A172 (cell line): ENCODE measurements around the gene RSPRY1. TPM values are rescaled to one million over a fixed set of nuclear protein-coding genes. Genes with fewer than 3 reads are reported as not detected.
"Not testable (repeated sequence)": the region's sequence is repeated elsewhere in the genome, so short reads cannot be mapped to it uniquely, and the experiment has no call there.

Source experiments
- DNase-seq: peaks from one replicate; pipeline ENCODE4 v3.0.0-alpha.2; 2015; ENCODE audit warnings: low spot score
- total RNA-seq: library from RNA; depleted of rRNA; stranded (reverse); fragments of >200 nt; shearing (Covaris generic); gene quantifications from 2 replicates; pipeline ENCODE4 v1.2.3, GENCODE V29; 2014

The RSPRY1 gene
- total RNA-seq, 1 experiment from 2014 or later, result 25.8 TPM

GRCh38 chr16:57271063-57271345 is 84.9 kb downstream of the RSPRY1 start:
- no peak for DNase-seq

- DNase-seq, result no peak
These were observed 85.9 kb downstream of the RSPRY1 start for GRCh38 chr16:57271867-57272495.

- DNase-seq, result no peak
These were observed 87.2 kb downstream of the RSPRY1 start for GRCh38 chr16:57273359-57273758.

- no peak for DNase-seq
These were observed 87.7 kb downstream of the RSPRY1 start for GRCh38 chr16:57273826-57274225.

- DNase-seq, result not testable (repeated sequence)
These were observed 89.8 kb downstream of the RSPRY1 start for GRCh38 chr16:57275946-57276345.

GRCh38 chr16:57276596-57276995 is 90.5 kb downstream of the RSPRY1 start:
- DNase-seq, result peak; percentile 61

GRCh38 chr16:57277586-57277985 is 91.5 kb downstream of the RSPRY1 start:
- DNase-seq, result peak; percentile 96

GRCh38 chr16:57278494-57278893 is 92.4 kb downstream of the RSPRY1 start:
- no peak for DNase-seq

- no peak for DNase-seq
These were observed 93.9 kb downstream of the RSPRY1 start for GRCh38 chr16:57279780-57280638.

GRCh38 chr16:57281791-57282190 is 95.7 kb downstream of the RSPRY1 start:
- DNase-seq, result no peak

GRCh38 chr16:57282510-57283213 is 96.5 kb downstream of the RSPRY1 start:
- no peak for DNase-seq

GRCh38 chr16:57283214-57283958 is 97.3 kb downstream of the RSPRY1 start:
- DNase-seq, result no peak

- no peak for DNase-seq
These were observed 97.8 kb downstream of the RSPRY1 start for GRCh38 chr16:57283959-57284208.

- DNase-seq, result peak; percentile 21
These were observed 98.3 kb downstream of the RSPRY1 start, which contains the start of gene PLLP for GRCh38 chr16:57284209-57284951. Gene PLLP, minus strand, starts transcription at chr16:57284672. Its CDS starts 132 bp downstream, at chr16:57284540.

GRCh38 chr16:57284952-57285363 is 98.8 kb downstream of the RSPRY1 start:
- DNase-seq, result no peak

- DNase-seq, result no peak
These were observed 99.2 kb downstream of the RSPRY1 start for GRCh38 chr16:57285379-57285778.

- DNase-seq, result peak; percentile 28
These were observed 103.5 kb downstream of the RSPRY1 start for GRCh38 chr16:57289391-57290257.
